GM23248 (cell line): ENCODE results near the gene LBHD1. TPM values are rescaled to one million over a fixed set of nuclear protein-coding genes. Genes with fewer than 3 reads are reported as not detected.

Experiments
- DNase-seq: peaks from one replicate; pipeline ENCODE4 v3.0.0-alpha.2; 2015
- H2AFZ ChIP-seq: fragments of 200-600 bp; sonication (generic); 2 replicates; pipeline ENCODE4 v1.6.1; 2016; ENCODE audit warnings: antibody characterized with exemption
- H3F3A ChIP-seq: fragments of 200-600 bp; sonication (generic); 2 replicates; pipeline ENCODE4 v1.6.1; 2016; ENCODE audit warnings: mild to moderate bottlenecking, antibody characterized with exemption, mixed run types; ENCODE audit not compliant: insufficient read depth
- H3K27ac ChIP-seq: fragments of 200-600 bp; sonication (generic); 2 replicates; pipeline ENCODE4 v1.5.1; 2016; ENCODE audit warnings: mild to moderate bottlenecking
- H3K27me3 ChIP-seq: fragments of 200-600 bp; sonication (generic); replicated peaks from 2 replicates; pipeline ENCODE4 v1.6.1; 2016; ENCODE audit warnings: mild to moderate bottlenecking; ENCODE audit not compliant: insufficient read depth
- H3K36me3 ChIP-seq: fragments of 200-600 bp; sonication (generic); 2 replicates; pipeline ENCODE4 v1.6.1; 2016; ENCODE audit warnings: low read depth, mild to moderate bottlenecking
- H3K4me1 ChIP-seq: fragments of 200-600 bp; sonication (generic); 2 replicates; pipeline ENCODE4 v1.6.1; 2016; ENCODE audit warnings: mild to moderate bottlenecking; ENCODE audit not compliant: insufficient read depth
- H3K4me2 ChIP-seq: fragments of 200-600 bp; sonication (generic); one replicate; pipeline ENCODE4 v1.6.1; 2016; ENCODE audit warnings: mild to moderate bottlenecking; ENCODE audit not compliant: unreplicated experiment
- H3K4me3 ChIP-seq: fragments of 200-600 bp; sonication (generic); 2 replicates; pipeline ENCODE4 v1.5.1; 2016; ENCODE audit warnings: mild to moderate bottlenecking
- H3K79me2 ChIP-seq: fragments of 200-600 bp; sonication (generic); 2 replicates; pipeline ENCODE4 v1.6.1; 2016; ENCODE audit warnings: mild to moderate bottlenecking; ENCODE audit not compliant: insufficient read depth
- H3K9ac ChIP-seq: fragments of 200-600 bp; sonication (generic); 2 replicates; pipeline ENCODE4 v1.6.1; 2016; ENCODE audit warnings: mild to moderate bottlenecking
- H3K9me2 ChIP-seq: fragments of 200-600 bp; sonication (generic); 2 replicates; pipeline ENCODE4 v1.6.1; 2016; ENCODE audit warnings: mixed run types, mild to moderate bottlenecking, moderate library complexity; ENCODE audit not compliant: insufficient read depth
- H3K9me3 ChIP-seq: fragments of 200-600 bp; sonication (generic); one replicate; pipeline ENCODE4 v1.6.1; 2017; ENCODE audit warnings: low read depth
- H4K20me1 ChIP-seq: fragments of 200-600 bp; sonication (generic); 2 replicates; pipeline ENCODE4 v1.6.0; 2016; ENCODE audit not compliant: insufficient read depth
- EZH2 ChIP-seq: fragments of 200-600 bp; sonication (generic); IDR thresholded peaks from 2 replicates; pipeline ENCODE4 v1.6.1; 2018; ENCODE audit warnings: antibody characterized with exemption, mild to moderate bottlenecking; ENCODE audit not compliant: insufficient read depth, poor library complexity, severe bottlenecking
- EZH2phosphoT487 ChIP-seq: fragments of 200-600 bp; sonication (generic); IDR thresholded peaks from 2 replicates; pipeline ENCODE4 v1.6.1; 2018; ENCODE audit warnings: antibody characterized with exemption, moderate library complexity, mild to moderate bottlenecking, low read depth; ENCODE audit not compliant: insufficient read depth
- WGBS, 2 experiments: methylation state at CpG; one replicate each; pipeline ENCODE4 v1.1.6; 2015 to 2017; ENCODE audit warnings: low lambda C conversion rate in 2 of 2, low coverage in 1 of 2; ENCODE audit errors: missing lambda C conversion rate in 2 of 2; 5-methylcytosine and 5-hydroxymethylcytosine counted together
- in situ Hi-C: fragments of 300-500 bp; cut with MboI; formaldehyde crosslinking; loops from 2 replicates; pipeline ENCODE4 v1.15.0; 2020
- polyA plus RNA-seq: library from polyadenylated mRNA; unstranded; fragments of >200 nt; fragmentation: Nextera tagmentation; extraction: Ambion mirVana; gene quantifications from 2 replicates; pipeline ENCODE4 v1.2.1, GENCODE V29; 2016
- total RNA-seq: library from RNA; depleted of rRNA; stranded (reverse); fragments of >200 nt; shearing (Covaris generic); gene quantifications from 2 replicates; pipeline ENCODE4 v1.2.3, GENCODE V29; 2014

The LBHD1 gene
- total and polyA plus RNA-seq, 2 experiments from 2014 or later: 3.6 to 5.8 TPM

- peak overlapping the region; percentile 94 for H3K27ac ChIP-seq
- in situ Hi-C loops: no loop called here
- H3K9ac ChIP-seq: peak overlapping the region; percentile 90
- 49 to 55% methylated on average over 7 of the region's 7 CpGs for WGBS, 2 experiments
- H3K9me3 ChIP-seq: no peaks in the 10 kb centered on the region
- peak overlapping the region; percentile 85 for H3K4me3 ChIP-seq
- TF ChIP-seq EZH2: no peak
- TF ChIP-seq EZH2phosphoT487: no peak
- peaks cover 21% of the 10 kb centered on the region for H3K4me1 ChIP-seq
- H4K20me1 ChIP-seq: no peaks in the 10 kb centered on the region
- peak overlapping the region; percentile 96 for H3K4me2 ChIP-seq
- no peaks in the 10 kb centered on the region for H3K9me2 ChIP-seq
- H3K27me3 ChIP-seq: no peaks in the 10 kb centered on the region
- peaks cover 54% of the 10 kb centered on the region for H3F3A ChIP-seq
- peaks cover 27% of the 10 kb centered on the region; the same call in 1 of the 2 replicates for H3K36me3 ChIP-seq
- H3K79me2 ChIP-seq: peaks cover 24% of the 10 kb centered on the region
- peak overlapping the region; percentile 85 for H2AFZ ChIP-seq
- DNase-seq: peak; percentile 77
These were observed 37.9 kb upstream of the LBHD1 start for GRCh38 chr11:62710001-62710345.

- H3K27me3 ChIP-seq: no peaks in the 10 kb centered on the region
- H3K4me1 ChIP-seq: peaks cover 21% of the 10 kb centered on the region
- peak; percentile 99 for DNase-seq
- peak overlapping the region; percentile 85 for H2AFZ ChIP-seq
- no peaks in the 10 kb centered on the region for H3K9me2 ChIP-seq
- H3K4me3 ChIP-seq: peak overlapping the region; percentile 85
- H3K9ac ChIP-seq: peak overlapping the region; percentile 90
- peak overlapping the region; percentile 94 for H3K27ac ChIP-seq
- TF ChIP-seq EZH2: no peak
- no peak for TF ChIP-seq EZH2phosphoT487
- peaks cover 24% of the 10 kb centered on the region for H3K79me2 ChIP-seq
- peak overlapping the region; percentile 96 for H3K4me2 ChIP-seq
- peaks cover 27% of the 10 kb centered on the region; the same call in 1 of the 2 replicates for H3K36me3 ChIP-seq
- H4K20me1 ChIP-seq: no peaks in the 10 kb centered on the region
- in situ Hi-C loops: no loop called here
- peaks cover 54% of the 10 kb centered on the region for H3F3A ChIP-seq
- no peaks in the 10 kb centered on the region for H3K9me3 ChIP-seq
- WGBS, 2 experiments: 2% methylated on average over 47 of the region's 47 CpGs
These were observed 37.4 kb upstream of the LBHD1 start for GRCh38 chr11:62709247-62710000.

GRCh38 chr11:62708793-62709192, 36.7 kb upstream of the LBHD1 start:
- 6 to 9% methylated on average over 7 of the region's 7 CpGs for WGBS, 2 experiments

GRCh38 chr11:62708392-62708791, 36.3 kb upstream of the LBHD1 start:
- H3K9ac ChIP-seq: peak overlapping the region; percentile 90
- 70 to 73% methylated on average over 5 of the region's 5 CpGs for WGBS, 2 experiments
- peaks cover 47% of the 10 kb centered on the region for H3F3A ChIP-seq
- in situ Hi-C loops: no loop called here
- H3K4me1 ChIP-seq: peaks cover 21% of the 10 kb centered on the region
- peak overlapping the region; percentile 96 for H3K4me2 ChIP-seq
- no peaks in the 10 kb centered on the region for H4K20me1 ChIP-seq
- no peak for DNase-seq
- TF ChIP-seq EZH2phosphoT487 (no peak), EZH2 (no peak)
- H3K79me2 ChIP-seq: peaks cover 26% of the 10 kb centered on the region
- H3K9me2 ChIP-seq: no peaks in the 10 kb centered on the region
- H2AFZ ChIP-seq: no peak overlapping the region
- H3K27ac ChIP-seq: no peak overlapping the region
- H3K9me3 ChIP-seq: no peaks in the 10 kb centered on the region
- H3K4me3 ChIP-seq: peak overlapping the region; percentile 85
- no peaks in the 10 kb centered on the region for H3K27me3 ChIP-seq
- H3K36me3 ChIP-seq: peaks cover 23% of the 10 kb centered on the region; the same call in 1 of the 2 replicates

More at GRCh38 chr11:62708793-62709192, 36.7 kb upstream of the LBHD1 start:
- Histone ChIP-seq H2AFZ (peak overlapping the region; percentile 85), H3K4me1 (peaks cover 21% of the 10 kb centered on the region), H3K27ac (peak overlapping the region; percentile 94), H4K20me1 (no peaks in the 10 kb centered on the region), H3F3A (peaks cover 50% of the 10 kb centered on the region), H3K4me3 (peak overlapping the region; percentile 85), H3K36me3 (peaks cover 27% of the 10 kb centered on the region; the same call in 1 of the 2 replicates), H3K4me2 (peak overlapping the region; percentile 96), H3K9me3 (no peaks in the 10 kb centered on the region), H3K9ac (peak overlapping the region; percentile 90), H3K79me2 (peaks cover 26% of the 10 kb centered on the region), H3K27me3 (no peaks in the 10 kb centered on the region), H3K9me2 (no peaks in the 10 kb centered on the region)
- in situ Hi-C loops: no loop called here
- TF ChIP-seq EZH2phosphoT487 (no peak), EZH2 (no peak)
- DNase-seq: no peak
